ENCODE data around the gene NARS2. TPM values are rescaled to one million over a fixed set of nuclear protein-coding genes. Genes with fewer than 3 reads are reported as not detected.

NARS2 gene
- total and polyA plus RNA-seq, 2 experiments from 2014 or later = 10.9 to 13.0 TPM

DNA sequence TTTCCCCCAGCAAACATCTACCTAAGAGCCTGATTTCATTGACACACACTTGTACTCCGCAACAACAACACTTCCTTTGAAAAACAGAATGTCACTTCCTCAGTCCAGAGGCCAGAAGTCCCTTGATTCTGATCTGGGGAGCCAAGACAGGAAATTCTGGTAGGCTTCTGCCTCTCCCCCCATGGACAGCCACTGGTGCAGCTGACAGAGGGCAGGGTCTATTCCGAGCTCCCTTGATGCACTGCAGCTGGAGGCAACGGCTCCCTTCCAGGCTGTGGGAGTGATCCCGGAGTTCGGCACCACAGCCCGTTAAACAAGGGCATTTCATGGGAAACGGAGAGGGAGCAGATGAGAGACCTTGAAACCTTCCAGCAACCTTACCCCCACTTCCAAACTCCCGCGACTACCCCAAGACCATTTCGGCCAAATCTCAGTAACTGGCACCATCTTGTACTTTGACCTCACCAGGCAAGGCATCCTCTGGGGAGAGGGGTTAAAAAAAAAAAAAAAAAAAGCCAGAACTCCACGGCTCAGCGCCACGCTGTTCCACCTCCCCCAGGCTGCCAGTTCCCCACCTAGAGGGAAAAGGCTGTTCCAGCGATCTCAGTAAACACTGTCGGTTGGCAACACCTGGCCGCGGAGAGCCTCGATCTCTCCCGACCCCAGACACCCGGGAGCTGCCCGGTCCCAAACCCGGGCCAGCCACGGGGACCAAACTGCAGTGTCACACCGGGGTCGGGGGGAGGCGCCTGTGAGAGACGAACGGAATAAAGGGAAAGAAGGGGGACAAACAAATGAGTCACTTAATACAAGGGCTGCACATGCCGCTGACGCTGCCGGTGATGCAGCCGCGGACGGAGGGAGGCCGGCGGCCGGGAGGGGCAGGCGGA lies 158.1 kb downstream of the NARS2 start:
- H3K36me3 ChIP-seq (ENCODE audit: low read depth) = no peaks in the 10 kb centered on the region
- no peaks in the 10 kb centered on the region for H3K9me3 ChIP-seq (ENCODE audit: low read depth)
- H3F3A ChIP-seq (ENCODE audit: insufficient read depth) = peaks cover 42% of the 10 kb centered on the region
- no peaks in the 10 kb centered on the region for H4K20me1 ChIP-seq (ENCODE audit: insufficient read depth)
- peaks cover 21% of the 10 kb centered on the region; the same call in 1 of the 2 replicates for H3K79me2 ChIP-seq (ENCODE audit: insufficient read depth)
- H3K4me3 ChIP-seq = peak overlapping the region; percentile 82
- H2AFZ ChIP-seq = peak overlapping the region; percentile 88
- peak overlapping the region; percentile 90 for H3K9ac ChIP-seq
- WGBS, 2 experiments (ENCODE audit: low coverage in 1 of 2, low lambda C conversion rate in 2 of 2, missing lambda C conversion rate in 2 of 2) = 1% methylated on average over 34 to 38 of the region's 38 CpGs
- H3K4me2 ChIP-seq (ENCODE audit: unreplicated experiment) = peak overlapping the region; percentile 80
- in situ Hi-C loops (cut with MboI) = loop anchor here (10.0 kb wide), 1 partner anchor 148 kb away; no protein-coding TSS in a partner anchor
- TF ChIP-seq EZH2phosphoT487 (IDR thresholded peaks at IDR 0.05; ENCODE audit: insufficient read depth, low read depth) (no peak), EZH2 (IDR thresholded peaks at IDR 0.05; ENCODE audit: insufficient read depth, poor library complexity, severe bottlenecking) (no peak)
- H3K27me3 ChIP-seq (replicated peaks; ENCODE audit: insufficient read depth) = no peaks in the 10 kb centered on the region
- no peaks in the 10 kb centered on the region for H3K9me2 ChIP-seq (ENCODE audit: insufficient read depth)
- H3K4me1 ChIP-seq (ENCODE audit: insufficient read depth) = peaks cover 29% of the 10 kb centered on the region
- H3K27ac ChIP-seq = peak overlapping the region; percentile 96
- DNase-seq = peak; percentile 96

DNA sequence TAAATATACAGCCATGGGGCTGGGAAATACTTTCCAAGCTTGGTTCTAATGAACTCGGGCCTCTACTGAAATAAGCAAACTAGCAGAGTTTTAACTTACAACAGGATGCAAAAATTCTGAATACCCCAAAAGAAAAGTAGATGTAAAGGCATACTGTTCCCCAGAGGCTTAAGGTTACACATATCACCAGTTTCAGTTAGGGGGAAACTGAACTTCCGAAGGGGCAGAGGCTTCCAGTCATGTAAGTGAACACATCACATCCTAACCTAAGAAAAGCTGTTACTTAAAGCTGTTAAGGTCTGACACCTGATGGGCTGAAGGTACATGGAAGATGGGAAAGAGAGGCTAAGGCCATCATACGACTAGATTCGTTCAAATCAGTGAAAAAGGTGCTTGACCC lies 159.3 kb downstream of the NARS2 start:
- Histone ChIP-seq H3K27me3 (replicated peaks; ENCODE audit: insufficient read depth) (no peaks in the 10 kb centered on the region), H3F3A (ENCODE audit: insufficient read depth) (peaks cover 34% of the 10 kb centered on the region), H3K9me2 (ENCODE audit: insufficient read depth) (no peaks in the 10 kb centered on the region), H3K9ac (no peak overlapping the region), H2AFZ (no peak overlapping the region), H3K9me3 (ENCODE audit: low read depth) (no peaks in the 10 kb centered on the region), H4K20me1 (ENCODE audit: insufficient read depth) (no peaks in the 10 kb centered on the region), H3K4me3 (no peak overlapping the region), H3K79me2 (ENCODE audit: insufficient read depth) (peaks cover 33% of the 10 kb centered on the region), H3K4me1 (ENCODE audit: insufficient read depth) (peaks cover 20% of the 10 kb centered on the region), H3K4me2 (ENCODE audit: unreplicated experiment) (no peak overlapping the region), H3K27ac (no peak overlapping the region), H3K36me3 (ENCODE audit: low read depth) (no peaks in the 10 kb centered on the region)
- DNase-seq = no peak
- in situ Hi-C loops (cut with MboI) = loop anchor here (10.0 kb wide), 1 partner anchor 149 kb away; no protein-coding TSS in a partner anchor
- WGBS, 2 experiments (ENCODE audit: low coverage in 1 of 2, low lambda C conversion rate in 2 of 2, missing lambda C conversion rate in 2 of 2) = 77 to 81% methylated on average over 4 of the region's 4 CpGs
- no peak for TF ChIP-seq EZH2phosphoT487 (IDR thresholded peaks at IDR 0.05; ENCODE audit: insufficient read depth, low read depth)
- TF ChIP-seq EZH2 (IDR thresholded peaks at IDR 0.05; ENCODE audit: insufficient read depth, poor library complexity, severe bottlenecking) = no peak

DNA sequence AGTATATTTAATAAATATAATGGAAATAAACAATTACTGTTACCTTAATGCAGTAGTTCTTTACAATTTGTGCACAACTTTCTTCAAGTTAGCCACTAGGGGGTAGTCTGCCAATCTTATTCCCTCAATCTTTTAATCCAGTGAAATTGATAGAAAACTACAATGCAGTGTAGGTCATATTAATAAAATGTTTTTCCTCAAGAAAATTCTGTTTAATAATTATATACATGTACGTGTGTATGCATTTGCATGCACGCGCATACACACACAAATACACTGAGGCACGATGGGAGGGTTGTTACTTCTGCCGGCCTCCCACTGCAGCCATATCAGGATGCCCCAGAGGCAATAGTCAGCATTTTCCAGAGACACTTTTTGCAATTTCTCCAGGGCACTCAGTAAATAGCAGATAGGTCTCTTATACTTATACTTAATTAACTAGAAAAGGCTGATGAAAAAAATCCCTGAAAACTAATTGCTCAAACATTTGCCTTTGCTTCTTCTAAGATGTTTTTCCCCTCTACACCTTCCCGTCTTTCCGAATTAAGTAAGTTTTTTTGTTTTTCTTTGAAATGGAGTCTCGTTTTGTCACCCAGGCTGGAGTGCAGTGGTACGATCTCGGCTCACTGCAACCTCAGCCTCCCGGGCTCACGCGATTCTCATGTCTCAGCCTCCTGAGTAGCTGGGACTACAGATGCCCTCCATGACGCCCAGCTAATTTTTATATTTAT lies 160.2 kb downstream of the NARS2 start:
- H3K4me1 ChIP-seq (ENCODE audit: insufficient read depth) = peaks cover 12% of the 10 kb centered on the region
- no peaks in the 10 kb centered on the region for H3K36me3 ChIP-seq (ENCODE audit: low read depth)
- in situ Hi-C loops (cut with MboI) = loop anchor here (10.0 kb wide), 1 partner anchor 150 kb away; no protein-coding TSS in a partner anchor
- no peaks in the 10 kb centered on the region for H4K20me1 ChIP-seq (ENCODE audit: insufficient read depth)
- TF ChIP-seq EZH2phosphoT487 (IDR thresholded peaks at IDR 0.05; ENCODE audit: insufficient read depth, low read depth) (no peak), EZH2 (IDR thresholded peaks at IDR 0.05; ENCODE audit: insufficient read depth, poor library complexity, severe bottlenecking) (no peak)
- H3K9me3 ChIP-seq (ENCODE audit: low read depth) = no peaks in the 10 kb centered on the region
- H3F3A ChIP-seq (ENCODE audit: insufficient read depth) = peaks cover 27% of the 10 kb centered on the region
- H3K27me3 ChIP-seq (replicated peaks; ENCODE audit: insufficient read depth) = no peaks in the 10 kb centered on the region
- H3K4me2 ChIP-seq (ENCODE audit: unreplicated experiment) = no peak overlapping the region
- H3K9me2 ChIP-seq (ENCODE audit: insufficient read depth) = no peaks in the 10 kb centered on the region
- 84 to 88% methylated on average over 14 of the region's 14 CpGs for WGBS, 2 experiments (ENCODE audit: low coverage in 1 of 2, low lambda C conversion rate in 2 of 2, missing lambda C conversion rate in 2 of 2)
- no peak overlapping the region for H3K27ac ChIP-seq
- peak; percentile 66 for DNase-seq
- H3K4me3 ChIP-seq = no peak overlapping the region
- H2AFZ ChIP-seq = no peak overlapping the region
- no peak overlapping the region for H3K9ac ChIP-seq
- peaks cover 36% of the 10 kb centered on the region for H3K79me2 ChIP-seq (ENCODE audit: insufficient read depth)

DNA sequence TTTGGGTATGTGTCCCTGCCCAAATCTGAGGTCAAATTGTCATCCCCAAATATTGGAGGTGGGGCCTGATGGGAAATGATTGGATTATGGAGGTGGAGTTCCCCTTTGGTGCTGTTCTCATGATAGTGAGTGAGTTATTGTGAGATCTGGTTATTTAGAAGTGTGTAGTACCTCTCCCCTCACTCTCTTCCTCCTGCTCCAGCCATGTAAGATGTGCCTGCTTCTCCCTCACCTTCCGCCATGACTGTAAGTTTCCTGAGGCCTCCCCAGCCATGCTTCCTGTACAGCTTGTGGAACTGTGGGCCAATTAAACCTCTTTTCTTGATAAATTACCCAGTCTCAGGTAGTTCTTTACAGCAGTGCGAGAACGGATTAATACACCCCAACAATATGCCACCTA lies 166.0 kb downstream of the NARS2 start:
- Histone ChIP-seq H3K27me3 (replicated peaks; ENCODE audit: insufficient read depth) (no peaks in the 10 kb centered on the region), H3K9me3 (ENCODE audit: low read depth) (no peaks in the 10 kb centered on the region), H3K36me3 (ENCODE audit: low read depth) (no peaks in the 10 kb centered on the region), H4K20me1 (ENCODE audit: insufficient read depth) (no peaks in the 10 kb centered on the region), H3F3A (ENCODE audit: insufficient read depth) (no peaks in the 10 kb centered on the region), H3K79me2 (ENCODE audit: insufficient read depth) (peaks cover 48% of the 10 kb centered on the region), H3K4me3 (no peak overlapping the region), H3K9me2 (ENCODE audit: insufficient read depth) (no peaks in the 10 kb centered on the region), H3K27ac (no peak overlapping the region), H3K4me1 (ENCODE audit: insufficient read depth) (no peaks in the 10 kb centered on the region; the same call in 1 of the 2 replicates), H3K9ac (no peak overlapping the region), H2AFZ (no peak overlapping the region), H3K4me2 (ENCODE audit: unreplicated experiment) (no peak overlapping the region)
- no peak for DNase-seq
- TF ChIP-seq EZH2 (IDR thresholded peaks at IDR 0.05; ENCODE audit: insufficient read depth, poor library complexity, severe bottlenecking) (no peak), EZH2phosphoT487 (IDR thresholded peaks at IDR 0.05; ENCODE audit: insufficient read depth, low read depth) (no peak)
- in situ Hi-C loops (cut with MboI) = no loop called here
- 94 to 97% methylated on average over 3 of the region's 3 CpGs for WGBS, 2 experiments (ENCODE audit: low coverage in 1 of 2, low lambda C conversion rate in 2 of 2, missing lambda C conversion rate in 2 of 2)
